ENCODE results near the gene PCDHA3. TPM values are rescaled to one million over a fixed set of nuclear protein-coding genes. Genes with fewer than 3 reads are reported as not detected.
"Not testable (repeated sequence)": the region's sequence is repeated elsewhere in the genome, so short reads cannot be mapped to it uniquely, and the experiment has no call there.

PCDHA3 gene
- polyA plus RNA-seq, 3 donors: 0.22 to 0.65 (median 0.45) TPM

DNA sequence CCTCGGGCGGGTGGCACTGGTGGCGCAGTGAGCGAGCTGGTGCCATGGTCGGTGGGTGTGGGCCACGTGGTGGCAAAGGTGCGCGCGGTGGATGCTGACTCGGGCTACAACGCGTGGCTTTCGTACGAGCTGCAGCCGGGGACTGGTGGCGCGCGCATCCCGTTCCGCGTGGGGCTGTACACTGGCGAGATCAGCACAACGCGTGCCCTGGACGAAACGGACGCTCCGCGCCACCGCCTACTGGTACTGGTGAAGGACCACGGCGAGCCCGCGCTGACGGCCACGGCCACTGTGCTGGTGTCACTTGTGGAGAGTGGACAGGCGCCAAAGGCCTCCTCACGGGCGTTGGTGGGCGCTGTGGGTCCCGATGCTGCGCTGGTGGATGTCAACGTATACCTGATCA is 8.0 kb downstream of the PCDHA3 start:
- DNase-seq (ENCODE audit: low read depth in 3 of 3, low spot score in 2 of 3): no peak

- DNase-seq (ENCODE audit: low read depth in 3 of 3, low spot score in 2 of 3): no peak
These were observed 20.8 kb downstream of the PCDHA3 start, which contains the start of gene PCDHA5 for GRCh38 chr5:140821375-140822280. Gene PCDHA5 (plus strand): TSS chr5:140821613.

- DNase-seq (ENCODE audit: low read depth in 3 of 3, low spot score in 2 of 3): no peak
These were observed 21.4 kb downstream of the PCDHA3 start for GRCh38 chr5:140822281-140822629.

GRCh38 chr5:140822969-140823368 is 22.1 kb downstream of the PCDHA3 start:
- not testable (repeated sequence) for DNase-seq (ENCODE audit: low read depth in 3 of 3, low spot score in 2 of 3)

- no peak for DNase-seq (ENCODE audit: low read depth in 3 of 3, low spot score in 2 of 3)
These were observed 22.6 kb downstream of the PCDHA3 start for GRCh38 chr5:140823475-140823874.

GRCh38 chr5:140827704-140828361 is 27.0 kb downstream of the PCDHA3 start, which contains the start of gene PCDHA6:
Gene PCDHA6 (plus strand): TSS chr5:140827960. CDS start chr5:140828092, 132 bp downstream.
- no peak for DNase-seq (ENCODE audit: low read depth in 3 of 3, low spot score in 2 of 3)

- no peak for DNase-seq (ENCODE audit: low read depth in 3 of 3, low spot score in 2 of 3)
These were observed 27.5 kb downstream of the PCDHA3 start for GRCh38 chr5:140828362-140828737.

GRCh38 chr5:140829511-140830501 is 28.9 kb downstream of the PCDHA3 start:
- not testable (repeated sequence) for DNase-seq (ENCODE audit: low read depth in 3 of 3, low spot score in 2 of 3)

DNA sequence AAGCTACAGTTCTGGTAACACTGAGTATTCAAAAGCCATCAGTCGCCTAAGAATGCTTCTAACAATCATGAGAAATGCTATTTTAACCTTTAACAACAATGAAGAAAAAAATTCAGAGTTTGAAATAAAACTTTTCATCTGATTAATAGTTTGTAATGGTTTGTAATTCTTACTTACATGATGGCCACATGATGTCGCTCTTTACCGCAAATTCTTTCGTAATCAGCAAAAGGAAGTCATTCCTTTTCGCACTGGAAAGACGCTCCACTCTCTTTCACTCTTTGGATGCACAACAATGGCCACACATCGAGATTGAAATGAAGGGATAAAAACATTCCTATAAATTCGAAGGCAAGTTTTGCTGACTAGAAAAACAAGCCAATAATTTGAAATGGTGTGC is 33.1 kb downstream of the PCDHA3 start, which contains the start of gene PCDHA7:
Gene PCDHA7, plus strand, starts transcription at position 277 of the 400 bp plus-strand sequence. Its CDS starts 115 bp downstream, at position 392.
- DNase-seq (ENCODE audit: low read depth in 3 of 3, low spot score in 2 of 3): no peak

DNA sequence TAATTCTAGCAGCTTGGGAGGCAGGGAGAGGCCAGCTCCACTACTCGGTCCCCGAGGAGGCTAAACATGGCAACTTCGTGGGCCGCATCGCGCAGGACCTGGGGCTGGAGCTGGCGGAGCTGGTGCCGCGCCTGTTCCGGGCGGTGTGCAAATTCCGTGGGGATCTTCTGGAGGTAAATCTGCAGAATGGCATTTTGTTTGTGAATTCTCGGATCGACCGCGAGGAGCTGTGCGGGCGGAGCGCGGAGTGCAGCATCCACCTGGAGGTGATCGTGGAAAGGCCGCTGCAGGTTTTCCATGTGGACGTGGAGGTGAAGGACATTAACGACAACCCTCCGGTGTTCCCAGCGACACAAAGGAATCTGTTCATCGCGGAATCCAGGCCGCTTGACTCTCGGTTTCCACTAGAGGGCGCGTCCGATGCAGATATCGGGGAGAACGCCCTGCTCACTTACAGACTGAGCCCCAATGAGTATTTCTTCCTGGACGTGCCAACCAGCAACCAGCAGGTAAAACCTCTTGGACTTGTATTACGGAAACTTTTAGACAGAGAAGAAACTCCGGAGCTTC is 33.7 kb downstream of the PCDHA3 start:
- DNase-seq (ENCODE audit: low read depth in 3 of 3, low spot score in 2 of 3): not testable (repeated sequence)

- no peak for DNase-seq (ENCODE audit: low read depth in 3 of 3, low spot score in 2 of 3)
These were observed 35.0 kb downstream of the PCDHA3 start for GRCh38 chr5:140835622-140836510.

- DNase-seq (ENCODE audit: low read depth in 3 of 3, low spot score in 2 of 3): no peak
These were observed 40.4 kb downstream of the PCDHA3 start, which contains the start of gene PCDHA8 for GRCh38 chr5:140840978-140841962. Gene PCDHA8 (plus strand): TSS chr5:140841187. CDS start chr5:140841322, 135 bp downstream.

DNA sequence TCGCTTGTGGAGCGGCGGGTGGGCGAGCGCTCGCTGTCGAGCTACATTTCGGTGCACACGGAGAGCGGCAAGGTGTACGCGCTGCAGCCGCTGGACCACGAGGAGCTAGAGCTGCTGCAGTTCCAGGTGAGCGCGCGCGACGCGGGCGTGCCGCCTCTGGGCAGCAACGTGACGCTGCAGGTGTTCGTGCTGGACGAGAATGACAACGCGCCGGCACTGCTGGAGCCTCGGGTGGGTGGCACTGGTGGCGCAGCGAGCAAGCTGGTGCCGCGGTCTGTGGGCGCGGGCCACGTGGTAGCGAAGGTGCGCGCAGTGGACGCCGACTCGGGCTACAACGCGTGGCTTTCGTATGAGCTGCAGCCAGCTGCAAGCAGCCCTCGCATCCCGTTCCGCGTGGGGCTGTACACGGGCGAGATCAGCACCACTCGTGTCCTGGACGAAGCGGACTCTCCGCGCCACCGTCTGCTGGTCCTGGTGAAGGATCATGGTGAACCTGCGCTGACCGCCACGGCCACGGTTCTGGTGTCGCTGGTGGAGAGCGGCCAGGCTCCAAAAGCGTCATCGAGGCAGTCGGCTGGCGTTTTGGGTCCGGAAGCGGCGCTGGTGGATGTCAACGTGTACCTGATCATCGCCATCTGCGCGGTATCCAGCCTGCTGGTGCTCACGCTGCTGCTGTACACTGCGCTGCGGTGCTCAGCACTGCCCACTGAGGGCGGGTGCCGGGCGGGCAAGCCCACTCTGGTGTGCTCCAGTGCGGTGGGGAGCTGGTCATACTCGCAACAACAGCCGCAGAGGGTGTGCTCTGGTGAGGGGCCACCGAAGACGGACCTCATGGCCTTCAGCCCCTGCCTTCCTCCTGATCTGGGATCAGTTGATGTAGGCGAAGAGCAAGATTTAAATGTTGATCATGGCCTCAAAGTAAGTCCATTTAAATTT is 42.2 kb downstream of the PCDHA3 start:
- DNase-seq (ENCODE audit: low read depth in 3 of 3, low spot score in 2 of 3): no peak

DNA sequence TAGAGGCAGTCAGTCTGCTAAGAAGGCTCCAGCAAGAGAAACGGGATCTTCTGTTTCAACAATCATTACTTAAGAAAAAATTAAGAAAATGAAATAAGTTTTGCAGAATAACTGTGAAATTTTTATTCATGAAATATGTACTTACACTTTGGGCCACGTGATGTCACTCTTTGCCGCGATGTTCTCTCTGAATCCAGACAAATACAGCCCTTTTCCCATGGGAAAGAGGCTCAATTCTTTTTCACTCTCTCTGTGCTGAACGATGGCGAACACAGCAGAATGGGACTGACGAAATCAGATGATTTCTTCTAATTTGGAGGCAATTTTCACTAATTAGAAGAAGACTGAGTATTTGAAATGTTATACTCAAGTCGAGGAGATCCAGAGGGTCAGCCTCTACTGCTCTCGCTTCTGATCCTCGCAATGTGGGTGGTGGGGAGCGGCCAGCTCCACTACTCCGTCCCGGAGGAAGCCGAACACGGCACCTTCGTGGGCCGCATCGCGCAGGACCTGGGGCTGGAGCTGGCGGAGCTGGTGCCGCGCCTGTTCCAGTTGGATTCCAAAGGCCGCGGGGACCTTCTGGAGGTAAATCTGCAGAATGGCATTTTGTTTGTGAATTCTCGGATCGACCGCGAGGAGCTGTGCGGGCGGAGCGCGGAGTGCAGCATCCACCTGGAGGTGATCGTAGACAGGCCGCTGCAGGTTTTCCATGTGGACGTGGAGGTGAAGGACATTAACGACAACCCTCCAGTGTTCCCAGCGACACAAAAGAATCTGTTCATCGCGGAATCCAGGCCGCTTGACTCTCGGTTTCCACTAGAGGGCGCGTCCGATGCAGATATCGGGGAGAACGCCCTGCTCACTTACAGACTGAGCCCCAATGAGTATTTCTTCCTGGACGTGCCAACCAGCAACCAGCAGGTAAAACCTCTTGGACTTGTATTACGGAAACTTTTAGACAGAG is 47.6 kb downstream of the PCDHA3 start, which contains the start of gene PCDHA9:
Gene PCDHA9, plus strand, starts transcription at position 244 of the 964 bp plus-strand sequence. Its CDS starts 114 bp downstream, at position 358.
- DNase-seq (ENCODE audit: low read depth in 3 of 3, low spot score in 2 of 3): not testable (repeated sequence)
